Measurements from ENCODE around the gene UPB1.

DNA sequence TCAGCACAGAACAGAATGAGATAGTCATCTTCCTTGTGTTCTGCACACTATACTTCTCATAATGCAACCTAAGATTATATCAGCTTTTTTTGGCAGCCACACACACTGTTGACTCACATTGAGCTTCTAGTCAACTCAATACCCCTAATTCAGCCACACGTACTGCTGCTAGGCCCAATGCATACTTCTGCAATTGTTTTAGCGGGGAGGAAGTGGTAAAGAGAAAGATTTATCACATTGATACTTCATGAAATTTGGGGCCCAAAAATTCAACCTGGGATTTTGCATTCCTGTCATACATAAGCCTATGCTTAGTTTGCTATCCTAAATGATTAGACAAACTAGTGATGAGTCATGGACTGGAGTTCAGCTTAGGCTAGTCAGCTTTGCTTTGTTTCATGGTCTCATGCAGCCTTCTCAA, 8.6 kb upstream of the UPB1 start:
- TF ChIP-seq YY1 (IDR thresholded peaks at IDR 0.05; ENCODE audit: low read depth) (no peak), CEBPB (IDR thresholded peaks at IDR 0.05) (no peak), RAD21 (IDR thresholded peaks at IDR 0.05; ENCODE audit: low read depth) (no peak), EP300 (IDR thresholded peaks at IDR 0.05; ENCODE audit: borderline replicate concordance) (no peak), TAF1 (IDR thresholded peaks at IDR 0.05; ENCODE audit: low read depth) (no peak)
- TF ChIP-seq, protein P1, sequence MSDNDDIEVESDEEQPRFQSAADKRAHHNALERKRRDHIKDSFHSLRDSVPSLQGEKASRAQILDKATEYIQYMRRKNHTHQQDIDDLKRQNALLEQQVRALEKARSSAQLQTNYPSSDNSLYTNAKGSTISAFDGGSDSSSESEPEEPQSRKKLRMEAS (IDR thresholded peaks at IDR 0.05): no peak
- TF ChIP-seq, protein P2, sequence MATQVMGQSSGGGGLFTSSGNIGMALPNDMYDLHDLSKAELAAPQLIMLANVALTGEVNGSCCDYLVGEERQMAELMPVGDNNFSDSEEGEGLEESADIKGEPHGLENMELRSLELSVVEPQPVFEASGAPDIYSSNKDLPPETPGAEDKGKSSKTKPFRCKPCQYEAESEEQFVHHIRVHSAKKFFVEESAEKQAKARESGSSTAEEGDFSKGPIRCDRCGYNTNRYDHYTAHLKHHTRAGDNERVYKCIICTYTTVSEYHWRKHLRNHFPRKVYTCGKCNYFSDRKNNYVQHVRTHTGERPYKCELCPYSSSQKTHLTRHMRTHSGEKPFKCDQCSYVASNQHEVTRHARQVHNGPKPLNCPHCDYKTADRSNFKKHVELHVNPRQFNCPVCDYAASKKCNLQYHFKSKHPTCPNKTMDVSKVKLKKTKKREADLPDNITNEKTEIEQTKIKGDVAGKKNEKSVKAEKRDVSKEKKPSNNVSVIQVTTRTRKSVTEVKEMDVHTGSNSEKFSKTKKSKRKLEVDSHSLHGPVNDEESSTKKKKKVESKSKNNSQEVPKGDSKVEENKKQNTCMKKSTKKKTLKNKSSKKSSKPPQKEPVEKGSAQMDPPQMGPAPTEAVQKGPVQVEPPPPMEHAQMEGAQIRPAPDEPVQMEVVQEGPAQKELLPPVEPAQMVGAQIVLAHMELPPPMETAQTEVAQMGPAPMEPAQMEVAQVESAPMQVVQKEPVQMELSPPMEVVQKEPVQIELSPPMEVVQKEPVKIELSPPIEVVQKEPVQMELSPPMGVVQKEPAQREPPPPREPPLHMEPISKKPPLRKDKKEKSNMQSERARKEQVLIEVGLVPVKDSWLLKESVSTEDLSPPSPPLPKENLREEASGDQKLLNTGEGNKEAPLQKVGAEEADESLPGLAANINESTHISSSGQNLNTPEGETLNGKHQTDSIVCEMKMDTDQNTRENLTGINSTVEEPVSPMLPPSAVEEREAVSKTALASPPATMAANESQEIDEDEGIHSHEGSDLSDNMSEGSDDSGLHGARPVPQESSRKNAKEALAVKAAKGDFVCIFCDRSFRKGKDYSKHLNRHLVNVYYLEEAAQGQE (IDR thresholded peaks at IDR 0.05; ENCODE audit: low read depth): no peak

Data from Ishikawa (cell line).